ENCODE data around the gene PXDN. TPM values are rescaled to one million over a fixed set of nuclear protein-coding genes. Genes with fewer than 3 reads are reported as not detected.

PXDN gene
- total and polyA plus RNA-seq, 9 of the 15 experiments (the other 6 are each of a cell fraction or from before 2014, with no cell fraction given) = 0.49 TPM; not detected in 8

- no peak for TF ChIP-seq NCOA6 (IDR thresholded peaks at IDR 0.05)
- no peak for TF ChIP-seq ZBTB8A (IDR thresholded peaks at IDR 0.05; ENCODE audit: partially characterized antibody)
- TF ChIP-seq DPF2 (IDR thresholded peaks at IDR 0.05) = no peak
- no peak for TF ChIP-seq LCOR (CRISPR knock-in tag; IDR thresholded peaks at IDR 0.05)
Measured at GRCh38 chr2:1752751-1753150, 8.4 kb upstream of the PXDN start (continued).

- no peak overlapping the region for H3K9ac ChIP-seq (ENCODE audit: insufficient read depth in 1 of 2, low read depth in 2 of 2, low read length in 2 of 2)
- ChIA-PET POLR2A (interaction anchor here (0.6 kb wide), 1 partner anchor 1004 kb away, joined by 3 read pairs; no protein-coding TSS in a partner anchor), CTCF (ENCODE audit: low intra/inter-chr PET ratio) (no interaction called here)
- ATAC-seq (no peak), DNase-seq (ENCODE audit: extremely low read depth in 1 of 4, low spot score in 3 of 4) (no peak), FAIRE-seq (no peak)
- H3K9me1 ChIP-seq (ENCODE audit: control insufficient read depth, insufficient read depth, low read length) = no peaks in the 10 kb centered on the region
- peaks cover 0 to 30% of the 10 kb centered on the region in 2 experiments; a peak in 3 of 5 replicates for H3K27me3 ChIP-seq (ENCODE audit: control insufficient read depth in 2 of 2, insufficient read depth in 2 of 2, low read length in 2 of 2)
- BruUV-seq (replicated peaks) = no TSS peak
- no peak overlapping the region for H3K4me3 ChIP-seq
- intact Hi-C loops (cut with micrococcal nuclease) (no loop called here), in situ Hi-C loops (cut with MboI) (no loop called here)
- no peaks in the 10 kb centered on the region for H3K79me2 ChIP-seq (ENCODE audit: control insufficient read depth, insufficient read depth, low read length)
- no peak overlapping the region for H3K27ac ChIP-seq (ENCODE audit: extremely low read depth, low read depth, low read length)
- H3K36me3 ChIP-seq (ENCODE audit: control insufficient read depth, insufficient read depth, low read length) = no peaks in the 10 kb centered on the region
- 0% methylated on average over 19 of the region's 21 CpGs for WGBS (ENCODE audit: insufficient coverage, low coverage, missing lambda C conversion rate)
- H2AFZ ChIP-seq (ENCODE audit: low read depth, low read length) = no peak overlapping the region
- TF ChIP-seq ZNF316 (IDR thresholded peaks at IDR 0.05) = no peak
- no peak for TF ChIP-seq GTF2A2 (tag; IDR thresholded peaks at IDR 0.05)
- no peak for TF ChIP-seq ARHGAP35 (IDR thresholded peaks at IDR 0.05; ENCODE audit: partially characterized antibody)
- TF ChIP-seq ZNF778 (CRISPR knock-in tag; IDR thresholded peaks at IDR 0.05) = no peak
- TF ChIP-seq TRIM24 (IDR thresholded peaks at IDR 0.05) = no peak
- TF ChIP-seq SUPT5H (IDR thresholded peaks at IDR 0.05) = no peak
- TF ChIP-seq RBM25 (IDR thresholded peaks at IDR 0.05; ENCODE audit: low read depth, low read length, severe bottlenecking) = no peak
- no peak overlapping the region for H3K4me2 ChIP-seq (ENCODE audit: insufficient read depth, low read length)
- H3K4me1 ChIP-seq (replicated peaks in 1 of 2; ENCODE audit: control insufficient read depth in 2 of 2, insufficient read depth in 2 of 2, low read length in 2 of 2) = no peaks in the 10 kb centered on the region
- H4K20me1 ChIP-seq (replicated peaks; ENCODE audit: control insufficient read depth, insufficient read depth, low read length) = no peaks in the 10 kb centered on the region; the same call in 1 of the 2 replicates
- H3K9me3 ChIP-seq (replicated peaks; ENCODE audit: control insufficient read depth, insufficient read depth, low read depth, low read length) = no peaks in the 10 kb centered on the region
Measured at GRCh38 chr2:1751767-1752725, 7.7 kb upstream of the PXDN start.

Measured in K562 (cell line).